Measurements from ENCODE around the gene ANKRD55. TPM values are rescaled to one million over a fixed set of nuclear protein-coding genes. Genes with fewer than 3 reads are reported as not detected.
"Not testable (repeated sequence)": the region's sequence is repeated elsewhere in the genome, so short reads cannot be mapped to it uniquely, and the experiment has no call there.

Gene ANKRD55
- total RNA-seq, 1 donor from 2014 or later = not detected

DNA sequence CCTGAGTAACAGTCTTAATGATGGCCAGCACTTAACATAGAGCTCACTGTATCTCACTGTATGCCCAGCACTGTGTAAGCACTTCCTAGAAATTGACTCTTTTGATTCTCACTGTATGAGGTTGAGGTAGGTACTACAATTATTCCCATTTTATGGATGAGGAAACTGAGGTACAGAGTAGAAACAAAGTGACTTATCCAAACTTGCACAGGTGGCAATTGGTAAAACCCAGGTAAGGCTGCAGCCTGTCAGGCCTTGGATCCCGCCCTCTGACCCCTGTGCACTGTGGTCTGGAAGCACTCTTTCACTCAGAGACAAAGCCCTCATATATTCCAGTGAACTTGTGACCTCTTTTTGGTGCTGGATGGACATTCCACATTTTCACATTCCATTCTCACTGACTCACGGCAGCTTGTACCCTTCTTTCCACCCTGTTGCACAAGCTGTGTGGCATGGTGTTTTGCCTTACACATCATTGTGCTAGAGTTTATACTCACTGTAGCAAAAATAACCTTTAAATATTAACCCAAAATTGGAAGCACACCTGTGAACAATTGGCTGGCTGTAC is 21.7 kb downstream of the ANKRD55 start:
- H3K4me1 ChIP-seq = peaks cover 3 to 5% of the 10 kb centered on the region in 2 donors
- no peak overlapping the region for H3K27ac ChIP-seq
- H3K9me3 ChIP-seq = peaks cover 0 to 1% of the 10 kb centered on the region in 2 donors
- H3K36me3 ChIP-seq = no peaks in the 10 kb centered on the region
- H3K27me3 ChIP-seq = no peaks in the 10 kb centered on the region
- TF ChIP-seq, protein P1, sequence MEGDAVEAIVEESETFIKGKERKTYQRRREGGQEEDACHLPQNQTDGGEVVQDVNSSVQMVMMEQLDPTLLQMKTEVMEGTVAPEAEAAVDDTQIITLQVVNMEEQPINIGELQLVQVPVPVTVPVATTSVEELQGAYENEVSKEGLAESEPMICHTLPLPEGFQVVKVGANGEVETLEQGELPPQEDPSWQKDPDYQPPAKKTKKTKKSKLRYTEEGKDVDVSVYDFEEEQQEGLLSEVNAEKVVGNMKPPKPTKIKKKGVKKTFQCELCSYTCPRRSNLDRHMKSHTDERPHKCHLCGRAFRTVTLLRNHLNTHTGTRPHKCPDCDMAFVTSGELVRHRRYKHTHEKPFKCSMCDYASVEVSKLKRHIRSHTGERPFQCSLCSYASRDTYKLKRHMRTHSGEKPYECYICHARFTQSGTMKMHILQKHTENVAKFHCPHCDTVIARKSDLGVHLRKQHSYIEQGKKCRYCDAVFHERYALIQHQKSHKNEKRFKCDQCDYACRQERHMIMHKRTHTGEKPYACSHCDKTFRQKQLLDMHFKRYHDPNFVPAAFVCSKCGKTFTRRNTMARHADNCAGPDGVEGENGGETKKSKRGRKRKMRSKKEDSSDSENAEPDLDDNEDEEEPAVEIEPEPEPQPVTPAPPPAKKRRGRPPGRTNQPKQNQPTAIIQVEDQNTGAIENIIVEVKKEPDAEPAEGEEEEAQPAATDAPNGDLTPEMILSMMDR (IDR thresholded peaks at IDR 0.05) = no peak
- intact Hi-C loops (cut with DNase I) = no loop called here
- H3K4me3 ChIP-seq = no peak overlapping the region
- DNase-seq (ENCODE audit: low spot score in 2 of 2) = no peak

- no peak for DNase-seq (ENCODE audit: low spot score in 2 of 2)
- Histone ChIP-seq H3K27ac (no peak overlapping the region), H3K36me3 (no peaks in the 10 kb centered on the region), H3K4me1 (peaks cover 3 to 5% of the 10 kb centered on the region in 2 donors), H3K4me3 (no peak overlapping the region), H3K9me3 (no peaks in the 10 kb centered on the region), H3K27me3 (no peaks in the 10 kb centered on the region)
- TF ChIP-seq, protein P1 (IDR thresholded peaks at IDR 0.05) = no peak
- intact Hi-C loops (cut with DNase I) = loop anchor here (5.0 to 10.0 kb wide), 2 partner anchors 216 to 494 kb away; partner anchors contain the start of genes IL6ST and SLC38A9
Measured at GRCh38 chr5:56208681-56209080, 24.4 kb downstream of the ANKRD55 start.

DNA sequence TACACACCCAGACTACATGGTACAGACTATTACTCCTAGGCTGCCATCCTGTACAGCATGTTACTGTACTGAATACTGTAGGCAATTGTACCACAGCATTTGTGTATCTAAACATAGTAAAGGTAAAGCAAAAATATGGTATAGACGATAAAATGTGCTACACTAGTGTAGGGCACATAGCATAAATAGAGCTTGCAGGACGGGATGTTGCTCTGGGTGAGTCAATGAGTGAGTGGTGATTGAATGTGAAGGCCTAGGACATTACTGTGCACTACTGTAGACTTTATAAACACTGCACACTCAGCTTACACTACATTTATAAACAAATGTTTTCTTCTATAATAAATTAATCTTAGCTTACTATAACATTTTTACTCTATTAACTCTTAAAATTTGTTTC is 25.6 kb downstream of the ANKRD55 start:
- H3K9me3 ChIP-seq = no peaks in the 10 kb centered on the region
- peaks cover 3 to 5% of the 10 kb centered on the region in 2 donors for H3K4me1 ChIP-seq
- H3K27me3 ChIP-seq = no peaks in the 10 kb centered on the region
- no peaks in the 10 kb centered on the region for H3K36me3 ChIP-seq
- intact Hi-C loops (cut with DNase I) = loop anchor here (5.0 to 10.0 kb wide), 2 partner anchors 215 to 493 kb away; partner anchors contain the start of genes IL6ST and SLC38A9
- H3K4me3 ChIP-seq = no peak overlapping the region
- no peak for DNase-seq (ENCODE audit: low spot score in 2 of 2)
- H3K27ac ChIP-seq = no peak overlapping the region
- TF ChIP-seq, protein P1 (IDR thresholded peaks at IDR 0.05) = no peak

DNA sequence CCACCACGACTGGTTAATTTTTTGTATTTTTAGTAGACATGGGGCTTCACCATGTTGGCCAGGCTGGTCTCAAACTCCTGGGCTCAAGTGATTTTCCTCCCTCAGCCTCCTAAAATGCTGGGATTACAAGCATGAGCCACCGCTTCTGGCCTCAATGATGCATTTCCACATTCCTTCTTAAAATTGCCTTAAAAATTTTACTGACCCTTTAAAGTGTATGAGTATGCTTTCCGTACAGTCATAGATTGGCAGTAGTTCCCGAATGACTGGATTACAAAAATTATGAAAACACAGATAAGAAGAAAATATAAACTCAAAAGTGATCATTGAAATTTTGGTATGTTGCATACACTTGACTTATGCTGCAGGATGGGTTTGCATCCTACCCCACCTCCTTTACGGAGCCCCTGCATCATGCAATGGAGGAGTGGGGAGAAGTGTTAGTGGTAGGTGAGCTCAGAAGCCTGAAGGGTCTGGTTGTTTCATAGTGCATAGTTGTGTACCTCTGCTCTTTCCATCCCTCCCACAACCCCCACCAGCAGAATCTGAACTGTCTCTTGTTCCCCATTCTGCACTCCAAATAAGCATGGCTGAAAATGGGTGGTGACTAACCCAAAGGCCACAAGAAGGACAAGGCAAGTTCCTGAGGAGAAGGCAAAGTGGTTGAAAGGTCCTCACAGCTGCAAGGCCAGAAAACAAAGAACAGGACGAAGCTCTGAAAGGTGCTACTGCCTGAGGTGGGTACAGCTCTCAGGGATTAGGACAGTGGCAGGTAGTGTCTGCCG is 26.8 kb downstream of the ANKRD55 start:
- Histone ChIP-seq H3K27ac (peak overlapping the region in 1 of 2 donors; percentile 36), H3K36me3 (no peaks in the 10 kb centered on the region), H3K4me3 (no peak overlapping the region), H3K4me1 (peaks cover 2% of the 10 kb centered on the region in 2 donors), H3K27me3 (no peaks in the 10 kb centered on the region), H3K9me3 (no peaks in the 10 kb centered on the region)
- intact Hi-C loops (cut with DNase I) = loop anchor here (5.0 to 10.0 kb wide), 2 partner anchors 214 to 492 kb away; partner anchors contain the start of genes IL6ST and SLC38A9
- TF ChIP-seq, protein P1 (IDR thresholded peaks at IDR 0.05) = no peak
- DNase-seq (ENCODE audit: low spot score in 2 of 2) = no peak

GRCh38 chr5:56203936-56204335 is 29.2 kb downstream of the ANKRD55 start:
- H3K9me3 ChIP-seq; H3K4me3 ChIP-seq; DNase-seq (ENCODE audit: low spot score in 2 of 2); H3K27ac ChIP-seq; H3K4me1 ChIP-seq; H3K36me3 ChIP-seq; H3K27me3 ChIP-seq: not testable (repeated sequence)
- intact Hi-C loops (cut with DNase I) = loop anchor here (10.0 kb wide), 1 partner anchor 489 kb away; the partner anchor contains the start of gene SLC38A9

DNA sequence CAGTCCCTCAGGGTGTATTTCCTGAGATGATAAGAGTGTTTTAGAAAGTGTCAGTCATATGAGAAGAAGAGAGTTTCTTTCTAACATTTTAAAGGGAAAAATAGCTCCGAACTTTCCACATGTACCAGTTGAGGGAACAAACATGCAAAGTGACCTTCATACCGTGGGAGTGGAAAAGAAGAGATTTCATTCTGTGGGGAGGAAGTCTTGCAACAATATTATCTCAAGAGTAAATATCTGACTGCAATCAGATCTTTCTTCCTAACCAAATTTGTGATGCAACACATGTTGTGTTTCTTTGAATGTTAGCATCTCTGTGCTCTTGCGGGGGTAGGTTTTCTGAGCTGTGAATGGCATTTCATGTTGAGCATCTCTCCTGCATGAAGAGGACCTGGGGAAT is 30.6 kb downstream of the ANKRD55 start:
- TF ChIP-seq, protein P1 (IDR thresholded peaks at IDR 0.05) = no peak
- Histone ChIP-seq H3K4me3 (no peak overlapping the region), H3K36me3 (no peaks in the 10 kb centered on the region), H3K9me3 (no peaks in the 10 kb centered on the region), H3K4me1 (no peaks in the 10 kb centered on the region), H3K27me3 (no peaks in the 10 kb centered on the region), H3K27ac (no peak overlapping the region)
- intact Hi-C loops (cut with DNase I) = loop anchor here (10.0 kb wide), 1 partner anchor 488 kb away; the partner anchor contains the start of gene SLC38A9
- DNase-seq (ENCODE audit: low spot score in 2 of 2) = no peak

GRCh38 chr5:56201762-56202261 is 31.3 kb downstream of the ANKRD55 start:
- not testable (repeated sequence) for H3K4me3 ChIP-seq; H3K36me3 ChIP-seq; H3K27ac ChIP-seq; H3K4me1 ChIP-seq; H3K27me3 ChIP-seq; DNase-seq (ENCODE audit: low spot score in 2 of 2); H3K9me3 ChIP-seq
- intact Hi-C loops (cut with DNase I) = loop anchor here (2.0 to 10.0 kb wide), 2 partner anchors 265 to 487 kb away; partner anchors contain the start of gene SLC38A9

Measured in ascending aorta (tissue), 2 donors.